Keratinocyte (primary cell): ENCODE measurements around the gene DPYD. TPM values are rescaled to one million over a fixed set of nuclear protein-coding genes. Genes with fewer than 3 reads are reported as not detected.

Source experiments
- DNase-seq: peaks from one replicate; pipeline ENCODE4 v3.0.0-alpha.2; 2011; ENCODE audit warnings: low read depth, missing footprints, low spot score
- FAIRE-seq: peaks from 2 replicates; lab custom pipeline; 2011; peaks lifted over from hg19 to GRCh38; lab: Jason Lieb, UNC
- H2AFZ ChIP-seq: 2 replicates; pipeline ENCODE4 v1.6.0; 2012; ENCODE audit warnings: low read length, control low read depth, inconsistent platforms; ENCODE audit not compliant: control insufficient read depth
- H3K27ac ChIP-seq: 2 replicates; pipeline ENCODE4 v1.5.1; 2011; ENCODE audit warnings: low read length; ENCODE audit not compliant: control insufficient read depth, insufficient read depth
- H3K27me3 ChIP-seq: 3 replicates; pipeline ENCODE4 v1.6.0; 2011; ENCODE audit warnings: low read length; ENCODE audit not compliant: control insufficient read depth, insufficient read depth; ENCODE audit errors: extremely low read depth
- H3K36me3 ChIP-seq, 2 experiments: 2 replicates in 1 of 2; 3 replicates in 1 of 2; pipeline ENCODE4 v1.5.1; 2011; ENCODE audit warnings: low read length in 2 of 2, mild to moderate bottlenecking in 1 of 2; ENCODE audit not compliant: control insufficient read depth in 2 of 2, insufficient read depth in 2 of 2; ENCODE audit errors: extremely low read depth in 1 of 2
- H3K4me1 ChIP-seq: 3 replicates; pipeline ENCODE4 v1.5.1; 2011; ENCODE audit warnings: low read length; ENCODE audit not compliant: control insufficient read depth, insufficient read depth; ENCODE audit errors: extremely low read depth
- H3K4me2 ChIP-seq: 3 replicates; pipeline ENCODE4 v1.6.0; 2011; ENCODE audit warnings: low read depth, low read length; ENCODE audit not compliant: control insufficient read depth, insufficient read depth; ENCODE audit errors: extremely low read depth
- H3K4me3 ChIP-seq, 3 experiments: fragments of 200-600 bp in 1 of 3; sonication (generic) in 1 of 3; 2 replicates in 2 of 3; 3 replicates in 1 of 3; pipeline ENCODE4 v1.5.1; 2011 to 2016; ENCODE audit warnings: low read length in 3 of 3, mild to moderate bottlenecking in 3 of 3, control low read depth in 2 of 3, inconsistent platforms in 1 of 3, low read depth in 1 of 3, mixed read lengths in 1 of 3, mixed run types in 1 of 3, moderate library complexity in 1 of 3; ENCODE audit not compliant: control insufficient read depth in 2 of 3, insufficient read depth in 2 of 3; ENCODE audit errors: extremely low read depth in 1 of 3
- H3K79me2 ChIP-seq: 2 replicates; pipeline ENCODE4 v1.6.0; 2012; ENCODE audit warnings: low read length; ENCODE audit not compliant: control insufficient read depth, insufficient read depth
- H3K9ac ChIP-seq: 3 replicates; pipeline ENCODE4 v1.6.0; 2011; ENCODE audit warnings: low read length; ENCODE audit not compliant: control insufficient read depth, insufficient read depth; ENCODE audit errors: extremely low read depth
- H3K9me1 ChIP-seq: 3 replicates; pipeline ENCODE4 v1.6.0; 2011; ENCODE audit warnings: low read length; ENCODE audit not compliant: control insufficient read depth, insufficient read depth; ENCODE audit errors: extremely low read depth
- H3K9me3 ChIP-seq: 2 replicates; pipeline ENCODE4 v1.5.1; 2012; ENCODE audit warnings: low read depth, low read length; ENCODE audit not compliant: control insufficient read depth
- H4K20me1 ChIP-seq: 3 replicates; pipeline ENCODE4 v1.6.0; 2011; ENCODE audit warnings: low read length; ENCODE audit not compliant: control insufficient read depth, insufficient read depth; ENCODE audit errors: extremely low read depth
- CTCF ChIP-seq, 3 experiments: IDR thresholded peaks in 1 of 3; conservative IDR thresholded peaks in 1 of 3; optimal IDR thresholded peaks in 1 of 3; 2 replicates in 2 of 3; 3 replicates in 1 of 3; pipeline versions ENCODE3 to v1.5.1; 2011; ENCODE audit warnings: low read length in 3 of 3, mild to moderate bottlenecking in 3 of 3, moderate library complexity in 2 of 3, control low read depth in 1 of 3, inconsistent platforms in 1 of 3; ENCODE audit not compliant: insufficient read depth in 2 of 3; ENCODE audit errors: extremely low read depth in 1 of 3
- EZH2 ChIP-seq: IDR thresholded peaks from one replicate; pipeline ENCODE4 v1.6.1; 2012; ENCODE audit warnings: inconsistent platforms, mild to moderate bottlenecking, low read length, moderate library complexity
- dilution Hi-C: fragments of 300-500 bp; cut with MboI; formaldehyde crosslinking; loops from one replicate; pipeline ENCODE4 v1.7.0; 2020; ENCODE audit warnings: low sequenced_read_pairs; ENCODE audit not compliant: extremely low pct_ligation_motif_present
- polyA plus RNA-seq, 5 experiments: library from polyadenylated mRNA; depleted of rRNA in 3 of 5; stranded (reverse) in 3 of 5; stranded (forward) in 1 of 5; unstranded in 1 of 5; fragments of >200 nt; gene quantifications; 1 replicate in 1 of 5; 2 replicates in 3 of 5; 3 replicates in 1 of 5; pipeline versions ENCODE4 v1.2.1 to v1.2.3, GENCODE V29; 2011 to 2012; ENCODE audit warnings: missing spikeins in 2 of 5, low read depth in 1 of 5, low replicate concordance in 1 of 5

DPYD gene
- polyA plus RNA-seq, 1 donor (not counting 4 experiments of a cell fraction or from before 2014, with no cell fraction given), result 1.9 TPM

DNA sequence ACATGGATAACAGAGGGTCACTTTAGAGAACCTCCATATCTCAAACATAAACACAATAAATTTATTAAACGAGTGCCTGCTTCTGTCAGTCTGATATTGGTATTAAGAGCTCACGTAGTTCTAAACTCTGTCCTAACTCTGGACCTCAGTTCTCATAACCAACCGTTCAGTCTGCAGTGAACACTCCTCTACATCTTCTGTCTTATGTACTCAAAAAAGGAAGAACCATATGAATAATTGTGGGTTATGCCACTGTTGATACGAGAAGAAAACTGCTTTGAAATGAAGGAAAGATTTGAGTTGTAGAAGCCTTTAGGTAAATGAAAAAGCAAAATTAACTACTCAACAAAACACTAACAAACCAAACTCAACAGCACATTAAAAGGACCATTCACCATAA lies 53.7 kb downstream of the DPYD start:
- H3K9me1 ChIP-seq, result no peaks in the 10 kb centered on the region
- dilution Hi-C loops, result no loop called here
- FAIRE-seq (no peak), DNase-seq (no peak)
- no peak overlapping the region for H3K4me3 ChIP-seq
- H3K9ac ChIP-seq, result no peak overlapping the region
- no peaks in the 10 kb centered on the region for H3K79me2 ChIP-seq
- H3K27me3 ChIP-seq, result no peaks in the 10 kb centered on the region
- no peak for TF ChIP-seq CTCF (optimal IDR thresholded peaks at IDR 0.05 in 1 of 3, IDR thresholded peaks at IDR 0.05 in 1 of 3, conservative IDR thresholded peaks at IDR 0.05 in 1 of 3; ENCODE audit: extremely low read depth in 1 of 3, insufficient read depth in 2 of 3, low read length in 3 of 3)
- H3K36me3 ChIP-seq, result no peaks in the 10 kb centered on the region
- H4K20me1 ChIP-seq, result no peaks in the 10 kb centered on the region
- H3K4me2 ChIP-seq, result no peak overlapping the region
- no peaks in the 10 kb centered on the region for H3K9me3 ChIP-seq
- no peak overlapping the region for H2AFZ ChIP-seq
- H3K27ac ChIP-seq, result no peak overlapping the region
- no peaks in the 10 kb centered on the region for H3K4me1 ChIP-seq

DNA sequence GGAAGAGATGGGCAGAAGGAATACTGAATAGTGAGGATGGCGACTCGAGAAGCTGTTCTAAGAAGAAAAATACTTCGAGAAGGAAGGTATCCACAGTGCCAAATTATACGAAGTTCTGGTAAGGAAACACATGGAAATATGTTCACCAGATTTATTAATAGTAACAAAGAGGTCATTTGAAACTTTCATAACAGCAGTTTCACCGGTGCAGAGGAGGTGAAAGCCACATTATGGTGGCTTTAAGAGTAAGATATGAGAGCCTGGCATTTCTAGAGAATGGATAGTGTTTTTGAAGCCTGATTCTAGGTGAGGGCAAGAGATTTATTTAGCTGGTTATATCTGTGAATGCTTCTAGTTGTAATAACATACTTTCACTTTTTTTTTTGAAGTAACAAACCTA lies 56.2 kb downstream of the DPYD start:
- Histone ChIP-seq H3K27ac (no peak overlapping the region), H3K9me3 (no peaks in the 10 kb centered on the region), H3K79me2 (no peaks in the 10 kb centered on the region), H3K9ac (no peak overlapping the region), H3K4me2 (no peak overlapping the region), H3K4me1 (no peaks in the 10 kb centered on the region), H3K27me3 (no peaks in the 10 kb centered on the region), H4K20me1 (no peaks in the 10 kb centered on the region), H3K4me3 (no peak overlapping the region), H2AFZ (no peak overlapping the region), H3K36me3 (no peaks in the 10 kb centered on the region), H3K9me1 (no peaks in the 10 kb centered on the region)
- DNase-seq (no peak), FAIRE-seq (no peak)
- TF ChIP-seq EZH2 (no peak), CTCF (optimal IDR thresholded peaks at IDR 0.05 in 1 of 3, IDR thresholded peaks at IDR 0.05 in 1 of 3, conservative IDR thresholded peaks at IDR 0.05 in 1 of 3; ENCODE audit: extremely low read depth in 1 of 3, insufficient read depth in 2 of 3, low read length in 3 of 3) (no peak)
- dilution Hi-C loops, result no loop called here
